CD4-positive, alpha-beta T cell treated with Interleukin-2 at 100 ng/mL for 4 hours (primary cell): ENCODE measurements around the gene RASD1.

ENCODE experiments used
- DNase-seq: peaks from one replicate; pipeline ENCODE4 v3.0.0-alpha.2; 2020; ENCODE audit warnings: low spot score

Gene RASD1, protein sequence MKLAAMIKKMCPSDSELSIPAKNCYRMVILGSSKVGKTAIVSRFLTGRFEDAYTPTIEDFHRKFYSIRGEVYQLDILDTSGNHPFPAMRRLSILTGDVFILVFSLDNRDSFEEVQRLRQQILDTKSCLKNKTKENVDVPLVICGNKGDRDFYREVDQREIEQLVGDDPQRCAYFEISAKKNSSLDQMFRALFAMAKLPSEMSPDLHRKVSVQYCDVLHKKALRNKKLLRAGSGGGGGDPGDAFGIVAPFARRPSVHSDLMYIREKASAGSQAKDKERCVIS

DNA sequence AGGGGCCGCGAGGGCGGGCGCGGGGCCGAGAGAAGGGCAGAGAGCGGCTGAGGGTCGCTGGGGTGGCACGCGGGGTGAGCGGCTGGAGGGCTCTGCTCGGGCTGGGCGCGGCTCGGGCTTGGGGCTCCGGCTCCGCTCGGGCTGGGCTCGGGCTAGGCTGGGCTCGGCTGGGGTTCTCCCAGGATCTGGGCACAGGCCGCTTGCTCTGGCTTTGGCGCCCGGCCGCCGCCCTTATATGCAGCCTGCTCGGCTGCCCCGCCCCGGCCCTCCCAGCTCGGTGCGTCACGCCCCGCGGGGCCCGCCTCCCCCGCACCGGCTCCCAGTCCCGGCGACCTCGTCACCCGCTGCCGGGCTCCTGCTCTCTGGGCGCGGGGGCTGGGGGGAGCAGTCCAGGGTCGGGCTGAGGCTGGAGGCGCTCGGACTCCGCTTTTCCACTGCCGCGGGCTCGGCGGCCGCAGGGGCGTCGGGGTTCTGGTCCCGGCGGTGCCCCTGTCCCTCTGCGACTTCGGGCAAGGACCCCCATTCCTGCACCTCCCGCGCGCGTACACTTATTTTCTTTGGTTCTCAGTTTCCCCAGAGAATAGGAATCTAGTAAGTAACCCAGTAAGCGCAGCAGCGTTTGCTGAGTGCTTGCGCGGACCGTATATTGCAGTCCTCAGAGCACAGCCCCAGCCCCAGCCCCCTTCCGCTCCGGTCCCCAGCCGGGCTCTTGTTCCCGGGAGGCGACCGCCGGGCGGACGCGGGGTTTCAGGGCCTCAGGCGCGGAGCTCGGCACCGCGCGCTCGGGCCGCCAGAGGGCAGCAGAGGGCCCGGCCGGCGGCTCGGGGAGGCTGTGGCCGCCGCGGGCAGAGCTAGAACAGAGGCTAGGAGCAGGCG, at the start of gene RASD1:
RASD1 (minus strand) TSS at position 207 of the 876 bp plus-strand sequence. CDS start 214 bp downstream, outside the sequence.
- DNase-seq: peak; percentile 79

DNA sequence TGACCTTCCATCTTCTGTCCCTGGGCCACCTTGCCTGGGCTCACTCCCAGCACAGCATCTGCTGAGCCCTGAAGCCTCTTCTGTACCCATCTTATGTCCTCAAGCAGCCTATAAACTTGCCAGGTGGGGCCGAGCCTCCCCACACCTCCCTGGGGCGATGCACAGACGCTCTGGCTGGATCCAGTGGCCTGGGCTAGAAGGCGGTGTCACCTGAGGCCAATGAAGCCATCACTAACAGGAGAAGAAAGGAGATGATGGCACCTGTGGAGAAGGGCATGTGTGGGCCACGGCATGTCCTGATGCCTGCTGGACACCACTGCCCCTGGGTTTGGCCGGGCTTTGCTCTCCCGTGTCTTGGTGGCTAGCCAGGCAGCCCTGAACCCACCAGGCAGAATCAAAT, 49.8 kb upstream of the RASD1 start:
- DNase-seq: no peak

DNA sequence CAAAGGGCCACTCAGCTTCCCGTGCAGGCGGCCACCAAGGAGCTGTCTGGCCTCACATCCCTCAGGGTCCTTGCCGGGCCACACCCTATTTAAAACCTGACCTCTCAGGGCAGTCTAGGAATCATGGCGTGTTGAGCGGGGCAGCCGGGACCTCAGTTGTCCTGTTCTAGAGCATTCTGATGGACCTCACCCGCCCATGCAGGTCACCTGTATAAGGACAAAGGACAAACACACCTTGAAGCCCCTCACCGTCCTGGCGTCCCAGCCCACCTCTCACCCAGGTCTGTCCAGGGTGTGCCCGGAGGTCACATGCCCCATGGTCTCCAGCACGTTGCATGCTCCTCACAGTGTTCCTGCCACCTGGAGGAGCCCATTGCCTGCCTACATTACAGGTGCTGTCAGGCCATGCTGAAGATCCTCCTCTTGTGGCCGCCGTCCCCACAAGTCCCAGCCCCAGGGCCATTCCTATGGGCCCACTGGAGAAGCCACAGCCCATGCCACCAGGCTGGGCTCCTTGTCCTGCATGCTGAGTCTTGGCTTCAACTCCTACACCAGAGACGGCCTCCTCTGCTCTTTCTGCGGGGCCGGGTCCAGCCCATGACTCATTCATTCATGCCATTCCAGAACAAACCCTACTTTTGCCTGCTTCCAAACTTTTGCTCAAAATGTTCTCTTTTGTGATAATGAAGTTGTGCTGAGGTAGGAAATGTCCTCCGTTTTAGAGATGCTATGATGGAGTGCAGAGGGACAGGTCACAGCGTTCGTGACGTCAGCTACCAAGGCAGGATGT, 49.0 kb upstream of the RASD1 start:
- no peak for DNase-seq

DNA sequence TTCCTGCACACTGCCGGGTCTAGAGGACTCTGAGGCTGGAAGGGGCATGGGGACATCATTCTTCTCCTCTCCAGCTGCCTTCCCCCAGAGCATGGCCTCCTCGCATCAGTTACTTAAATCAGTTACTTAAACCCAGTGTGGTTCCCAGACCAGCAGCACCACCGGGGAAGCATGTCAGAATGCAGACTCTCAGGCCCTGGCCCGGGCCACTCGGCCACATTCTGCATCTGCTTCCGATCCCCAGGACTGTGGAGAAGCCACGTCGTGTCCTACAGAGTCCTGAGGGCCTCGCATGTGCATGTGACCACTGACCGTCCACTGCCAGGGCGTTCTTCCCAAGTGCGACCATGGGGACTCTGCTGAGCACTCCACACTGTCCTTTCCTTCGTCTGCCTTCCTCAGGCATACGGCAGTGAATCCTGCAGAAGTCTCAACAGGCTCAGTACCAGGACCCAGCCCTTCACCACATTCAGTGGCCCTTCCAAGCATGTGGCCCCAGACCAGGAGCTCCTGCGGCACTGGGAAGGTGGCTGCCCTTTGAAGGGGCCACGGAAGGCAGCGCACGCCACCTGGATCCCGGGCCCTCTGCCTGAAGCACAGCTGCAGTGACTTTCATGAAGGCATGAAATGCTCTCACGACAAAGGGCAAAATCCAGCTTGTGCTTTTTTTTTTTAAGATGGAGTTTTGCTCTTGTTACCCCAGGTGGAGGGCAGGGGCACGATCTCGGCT, 46.9 kb upstream of the RASD1 start:
- DNase-seq: no peak

DNA sequence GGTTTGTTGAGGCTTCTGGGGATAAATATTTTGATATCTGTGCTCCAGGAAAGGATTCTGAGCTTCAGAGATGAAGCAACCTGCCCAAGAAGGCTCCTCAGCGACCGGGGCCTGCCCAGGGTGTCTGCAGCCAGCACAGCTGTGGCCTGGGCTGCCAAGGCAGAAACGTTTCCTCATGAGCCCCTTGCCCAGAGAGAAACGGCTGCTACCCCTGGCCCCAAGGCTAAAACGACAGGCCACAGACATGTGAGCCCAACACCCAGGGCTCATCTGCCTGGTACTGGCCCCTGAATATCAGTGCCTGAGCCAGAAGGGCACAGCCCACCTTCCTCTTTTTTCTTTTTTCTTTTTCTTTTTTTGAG, 45.4 kb upstream of the RASD1 start:
- no peak for DNase-seq

DNA sequence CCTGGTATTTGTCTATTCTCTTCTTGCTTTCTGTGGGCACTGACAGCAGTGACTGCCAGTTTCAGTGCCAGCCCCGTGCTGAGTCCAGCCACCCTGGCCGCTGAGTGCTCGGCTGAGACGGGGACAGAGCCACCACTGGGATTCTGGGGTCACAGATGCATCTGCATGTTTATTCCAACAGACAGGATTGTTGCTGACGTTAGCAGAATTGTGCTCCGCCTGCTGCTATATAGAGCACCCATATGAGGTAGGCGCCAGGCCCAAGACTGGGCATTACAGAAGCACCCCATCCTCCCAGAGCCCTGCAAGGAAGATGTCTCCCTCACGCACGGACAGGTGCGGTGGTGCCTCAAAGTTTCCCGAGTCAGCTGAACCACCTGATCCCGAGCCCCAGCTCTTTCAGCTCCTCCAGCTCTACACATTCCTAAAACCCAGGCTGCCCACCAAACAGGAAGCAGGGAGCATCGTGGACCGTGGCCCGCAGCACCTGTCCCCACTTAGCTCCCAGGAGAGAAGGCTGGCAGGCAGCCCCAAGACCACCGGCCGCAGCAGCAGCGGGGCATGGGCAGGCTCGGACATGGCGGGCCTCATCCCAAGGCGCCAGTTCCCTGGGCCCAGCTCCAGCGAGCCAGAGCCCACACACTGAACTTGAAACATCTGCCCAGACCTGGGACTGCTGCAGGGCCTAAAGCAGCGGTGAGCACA, 44.9 kb upstream of the RASD1 start:
- DNase-seq: no peak

DNA sequence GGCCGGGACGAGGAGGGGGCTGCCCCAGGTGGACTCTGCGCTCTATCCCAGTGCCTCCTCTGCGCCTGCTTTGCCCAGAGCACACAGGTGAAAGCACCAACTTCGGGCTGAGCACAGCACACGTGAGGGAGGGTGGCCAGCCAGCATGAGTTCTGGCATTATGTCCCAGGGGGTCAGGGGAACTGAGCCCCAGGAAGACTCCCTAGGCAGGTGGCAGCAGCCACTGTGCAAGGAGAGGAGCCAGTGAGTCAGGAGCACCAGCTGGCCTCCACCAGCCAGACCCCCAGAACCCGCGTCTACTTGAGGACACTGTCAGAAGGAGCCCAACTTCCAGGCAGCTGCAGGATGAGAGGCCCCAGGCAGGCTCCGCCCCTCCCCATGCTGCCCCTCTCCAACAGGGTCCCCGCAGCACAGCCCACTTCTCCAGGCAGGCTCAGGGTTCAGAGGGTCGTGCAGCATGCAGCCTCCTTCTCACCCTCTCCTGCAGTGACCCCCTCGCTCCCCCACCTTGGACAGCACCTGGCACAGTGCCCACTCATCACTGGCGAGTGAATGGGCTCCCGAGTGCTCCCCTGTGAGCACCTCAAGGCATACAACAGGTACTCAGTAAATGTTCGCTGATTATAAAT, 44.2 kb upstream of the RASD1 start:
- DNase-seq: no peak

DNA sequence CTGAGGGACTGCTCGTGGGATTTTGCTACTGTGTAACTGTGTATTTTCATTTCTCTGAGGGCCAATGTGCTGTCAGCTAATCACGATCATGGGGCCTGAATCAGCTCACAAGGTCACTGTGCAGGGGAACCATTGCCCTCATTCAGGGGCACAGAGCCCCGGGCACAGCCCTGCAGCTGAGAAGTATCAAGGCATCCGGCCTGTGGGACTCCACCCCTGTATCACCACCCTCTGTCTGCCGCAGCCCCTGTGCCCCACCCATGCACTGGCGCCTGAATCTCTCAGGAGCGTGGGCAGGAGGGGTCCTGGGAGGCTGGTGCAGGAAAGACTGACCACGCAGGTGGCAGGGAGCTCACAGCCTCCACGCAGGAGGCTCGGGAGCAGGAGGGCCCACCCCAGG, 43.4 kb upstream of the RASD1 start:
- no peak for DNase-seq

DNA sequence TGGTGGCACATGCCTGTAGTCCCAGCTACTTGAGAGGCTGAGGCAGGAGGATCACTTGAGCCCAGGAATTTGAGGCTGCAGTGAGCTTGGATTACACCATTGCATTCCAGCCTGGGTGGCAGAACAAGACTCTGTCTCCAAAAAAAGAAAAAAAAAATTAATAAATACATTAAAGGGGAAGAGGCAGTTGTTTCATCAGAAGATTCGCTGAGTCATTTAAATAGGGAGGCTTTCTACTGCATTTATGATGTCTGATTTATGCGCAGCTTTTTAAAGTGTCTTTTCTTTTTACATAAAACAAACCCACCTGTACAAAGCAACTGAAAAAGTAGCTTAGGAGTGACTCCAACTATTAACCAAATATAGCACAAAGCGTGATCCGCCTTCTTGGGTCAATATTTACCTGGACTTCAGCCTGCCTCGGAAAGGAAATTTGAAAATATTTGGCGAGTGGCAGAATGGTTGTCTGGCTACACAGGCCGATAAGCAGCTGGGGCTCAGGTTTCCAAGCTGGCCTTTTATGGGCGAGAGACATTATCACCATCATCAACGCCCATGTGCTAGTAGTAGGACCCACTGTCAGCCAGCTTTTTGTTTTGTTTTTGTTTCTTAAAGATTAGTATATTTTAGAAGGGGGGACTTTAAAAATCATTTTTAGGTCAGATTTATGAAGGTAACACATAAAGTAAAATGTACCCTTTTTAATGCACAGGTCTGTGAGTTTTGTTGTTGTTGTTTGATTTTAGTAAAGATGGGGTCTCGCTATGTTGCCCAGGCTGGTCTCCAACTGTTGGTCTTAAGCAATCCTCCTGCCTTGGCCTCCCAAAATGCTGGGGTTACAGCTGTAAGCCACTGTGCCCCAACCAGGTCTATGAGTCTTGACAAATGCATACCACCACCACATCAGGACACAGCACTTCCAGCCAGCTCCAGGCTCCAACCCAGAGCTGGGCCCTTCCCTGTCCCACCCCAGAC, 42.5 kb upstream of the RASD1 start:
- DNase-seq: no peak

DNA sequence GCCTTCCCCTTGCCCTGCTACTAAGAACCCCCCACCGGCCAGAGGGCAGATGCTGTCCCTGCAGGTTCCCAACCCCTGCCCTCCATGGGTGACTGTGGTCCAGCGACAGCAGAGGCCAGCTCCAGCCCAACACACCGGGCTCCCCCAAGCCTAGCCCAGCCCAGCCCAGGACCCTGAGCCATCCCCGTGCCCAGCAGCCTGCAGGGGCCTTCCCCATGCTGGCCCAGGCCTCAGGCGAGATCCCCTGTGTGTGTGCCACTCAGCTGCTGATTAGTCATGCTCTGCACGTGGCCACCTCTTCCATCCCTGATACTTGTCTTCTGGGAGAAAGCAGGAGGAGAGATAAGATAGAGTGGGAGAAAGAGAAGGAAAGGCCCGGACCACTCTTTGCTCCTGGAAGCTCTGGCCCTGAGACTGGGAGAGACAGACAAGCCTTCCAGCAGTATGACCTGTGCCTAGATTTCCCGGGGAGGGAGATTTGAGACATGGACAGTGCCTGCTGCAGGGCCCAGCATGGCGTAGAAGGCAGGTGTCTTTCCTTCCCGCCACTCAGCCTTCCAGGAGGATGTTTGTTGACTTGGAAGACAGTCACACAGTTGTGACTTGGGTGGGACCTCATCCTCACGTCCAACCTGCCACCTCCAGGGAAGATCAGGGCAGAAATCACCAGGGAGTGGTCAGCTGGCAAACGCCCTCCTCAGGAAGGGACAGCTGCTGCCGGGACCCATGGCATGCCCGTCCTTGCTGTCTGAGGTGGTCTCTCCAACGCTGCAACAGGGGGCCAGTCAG, 41.3 kb upstream of the RASD1 start:
- no peak for DNase-seq

DNA sequence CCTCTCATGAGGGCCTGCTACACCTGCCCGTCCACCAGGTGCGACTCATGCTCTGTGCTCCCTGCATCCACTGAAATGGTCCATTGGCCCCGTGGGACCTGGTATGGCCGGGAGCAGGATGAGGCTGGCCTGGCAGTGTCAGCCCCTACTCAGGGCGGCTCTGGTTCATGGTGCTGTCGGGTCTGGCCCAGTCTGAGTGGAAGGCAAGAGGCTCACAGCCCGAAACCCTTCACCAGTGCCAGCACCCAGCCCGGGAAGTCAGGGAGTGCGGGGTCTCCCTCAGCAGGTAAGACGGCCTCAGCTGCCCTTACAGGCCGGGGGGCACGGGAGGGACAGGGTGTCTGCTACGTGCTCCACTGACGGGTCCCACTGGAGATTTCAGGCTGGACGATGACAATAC, 40.5 kb upstream of the RASD1 start:
- DNase-seq: no peak

DNA sequence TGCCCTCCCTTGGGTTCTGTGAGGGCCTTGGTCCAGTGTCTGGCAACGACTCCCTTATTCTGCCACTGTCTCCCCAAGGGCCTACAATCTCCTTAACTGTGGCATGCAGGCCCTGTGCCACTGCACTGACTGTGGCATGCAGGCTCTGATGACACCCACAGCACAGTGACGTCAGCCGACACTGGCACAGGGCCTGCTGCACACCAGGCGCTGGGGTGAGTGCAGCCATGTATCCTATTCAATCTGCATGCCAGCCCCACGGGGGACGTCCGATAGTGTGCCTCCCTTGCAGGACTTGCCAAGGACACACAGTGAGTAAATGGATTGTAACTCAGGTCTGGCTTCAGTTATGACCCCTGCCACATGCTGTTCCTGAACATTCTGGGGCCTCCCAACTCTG, 39.8 kb upstream of the RASD1 start:
- no peak for DNase-seq

DNA sequence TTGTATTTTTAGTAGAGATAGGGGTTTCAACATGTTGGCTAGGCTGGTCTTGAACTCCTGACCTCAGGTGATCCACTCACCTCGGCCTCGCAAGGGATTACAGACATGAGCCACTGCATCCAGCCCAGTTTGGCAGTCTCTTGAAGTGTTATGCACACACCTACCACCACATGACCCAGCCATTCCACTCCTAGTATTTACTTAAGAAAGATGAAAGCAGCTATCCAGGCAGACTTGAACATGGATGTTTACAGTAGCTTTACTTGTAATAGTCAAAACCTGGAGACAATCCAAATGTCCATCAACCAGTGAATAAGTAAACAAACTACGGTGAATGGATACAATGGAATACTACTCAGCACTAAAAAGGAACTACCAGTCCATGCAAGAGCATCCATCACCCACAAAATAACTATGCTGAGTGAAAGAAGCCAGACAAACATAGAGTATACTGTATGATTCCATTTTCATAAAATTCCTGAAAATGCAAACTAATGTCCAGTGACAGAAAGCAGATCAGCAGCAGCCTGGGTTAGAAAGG, 37.8 kb upstream of the RASD1 start:
- DNase-seq: no peak

DNA sequence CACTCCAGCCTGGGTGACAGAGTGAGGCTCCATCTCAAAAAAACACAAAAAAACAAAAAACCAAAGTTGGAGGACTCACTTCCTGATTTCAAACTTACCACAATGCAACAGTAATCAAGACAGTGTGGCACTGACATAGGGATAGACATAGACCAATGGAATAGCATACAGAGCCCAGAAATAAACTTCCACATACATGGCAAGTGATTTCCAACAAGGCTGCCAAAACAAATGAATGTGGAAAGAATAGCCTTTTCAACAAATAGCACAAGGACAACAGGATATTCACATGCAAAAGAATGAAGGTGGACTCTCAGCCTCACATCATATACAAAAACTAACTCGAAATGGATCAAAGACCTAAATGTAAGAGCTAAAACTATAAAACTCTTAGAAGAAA, 36.8 kb upstream of the RASD1 start:
- DNase-seq: no peak

DNA sequence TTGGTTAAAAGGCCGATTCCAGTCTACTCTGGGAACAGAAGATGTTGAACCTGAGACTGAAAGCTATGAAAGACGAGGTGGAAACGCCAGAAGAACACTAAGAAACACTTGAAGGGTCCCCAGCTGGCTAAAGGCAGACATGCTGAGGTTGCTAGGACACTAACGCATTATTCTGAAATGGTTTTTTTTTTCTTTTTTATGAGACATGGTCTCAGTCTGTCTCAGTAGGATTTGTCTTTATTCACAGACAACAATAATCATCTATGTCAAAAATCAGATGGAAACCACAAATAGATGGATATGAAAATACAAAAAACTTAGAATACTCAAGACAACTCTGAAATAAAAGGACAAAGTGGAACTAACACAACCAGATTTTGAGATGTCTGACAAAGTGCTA, 35.0 kb upstream of the RASD1 start:
- DNase-seq: no peak

DNA sequence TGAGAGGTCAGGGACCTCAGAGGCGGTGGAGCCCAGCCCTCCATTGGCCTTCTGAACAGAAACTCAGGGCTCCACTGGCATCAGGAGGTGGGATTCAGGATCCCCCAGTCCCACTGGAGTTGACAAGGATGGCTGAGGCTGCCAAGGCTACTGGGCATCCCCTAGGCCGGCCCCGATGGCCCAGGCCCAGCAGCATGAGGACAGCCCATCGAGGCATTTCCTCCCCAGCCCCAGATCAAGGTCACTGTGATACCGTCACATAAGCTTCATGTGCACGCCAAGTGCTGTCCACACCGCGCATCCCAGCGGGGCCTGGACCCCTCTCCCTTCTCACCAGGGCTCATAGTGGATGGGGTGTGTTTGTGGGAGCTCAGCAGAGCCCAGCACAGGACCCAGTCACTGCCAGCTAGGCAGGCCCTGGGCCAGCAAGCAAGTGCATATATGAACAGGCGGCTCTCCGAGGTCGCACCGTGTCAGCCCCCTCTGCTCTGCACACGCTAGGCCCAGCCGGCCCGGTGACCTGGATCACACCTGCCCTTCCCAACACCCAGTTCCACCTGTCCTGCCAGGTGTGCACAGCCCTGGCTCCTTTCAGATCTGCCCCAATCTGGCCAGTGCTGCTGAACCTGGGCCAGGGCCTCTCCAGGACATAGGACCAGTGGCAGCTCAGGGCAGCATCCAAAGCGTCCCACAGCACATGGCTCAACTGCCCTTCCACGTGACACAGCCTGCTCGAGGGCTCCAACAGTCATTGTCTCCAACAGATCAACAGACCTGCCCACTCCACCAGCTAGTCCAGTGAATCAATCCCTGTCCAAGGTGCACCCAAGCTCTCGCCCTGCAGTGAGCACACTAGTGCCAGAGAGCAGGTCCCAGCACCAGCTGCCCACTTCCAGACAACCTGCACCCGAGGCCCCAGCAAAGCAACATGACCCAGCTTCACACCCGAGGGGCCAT, 32.8 kb upstream of the RASD1 start:
- DNase-seq: no peak

DNA sequence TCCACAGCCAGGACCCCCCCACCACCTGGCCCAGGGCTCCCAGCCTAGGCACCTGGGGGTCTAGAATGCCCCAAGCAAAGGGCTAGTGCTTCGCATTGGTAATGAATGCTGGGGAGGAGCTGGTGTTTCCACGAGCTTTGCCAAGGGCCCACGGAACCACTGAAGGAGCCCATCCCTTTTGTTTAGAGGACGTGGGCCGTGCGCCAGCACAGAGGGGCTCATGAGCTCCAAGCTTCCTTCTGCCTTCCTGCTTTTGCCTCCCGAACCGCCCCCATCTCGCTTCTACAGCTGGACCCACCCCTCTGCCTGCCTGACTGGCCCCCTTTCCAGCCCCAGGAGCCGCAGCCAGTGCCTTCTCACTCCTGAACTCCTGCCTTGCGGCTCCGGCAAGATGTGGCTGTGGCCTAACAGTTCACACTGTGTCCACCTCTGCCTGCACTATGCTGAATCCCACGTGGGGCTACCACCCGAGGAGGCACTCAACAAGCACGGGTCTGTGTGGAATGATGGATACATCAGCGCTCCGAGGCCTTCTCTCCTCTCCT, 31.8 kb upstream of the RASD1 start:
- DNase-seq: no peak
